ENCODE data around the gene ARPC1A. TPM values are rescaled to one million over a fixed set of nuclear protein-coding genes. Genes with fewer than 3 reads are reported as not detected.

The ARPC1A gene
- total RNA-seq, 5 donors from 2014 or later (not counting 1 experiment from before 2014, with no cell fraction given): 30.6 to 49.1 (median 40.4) TPM

DNA sequence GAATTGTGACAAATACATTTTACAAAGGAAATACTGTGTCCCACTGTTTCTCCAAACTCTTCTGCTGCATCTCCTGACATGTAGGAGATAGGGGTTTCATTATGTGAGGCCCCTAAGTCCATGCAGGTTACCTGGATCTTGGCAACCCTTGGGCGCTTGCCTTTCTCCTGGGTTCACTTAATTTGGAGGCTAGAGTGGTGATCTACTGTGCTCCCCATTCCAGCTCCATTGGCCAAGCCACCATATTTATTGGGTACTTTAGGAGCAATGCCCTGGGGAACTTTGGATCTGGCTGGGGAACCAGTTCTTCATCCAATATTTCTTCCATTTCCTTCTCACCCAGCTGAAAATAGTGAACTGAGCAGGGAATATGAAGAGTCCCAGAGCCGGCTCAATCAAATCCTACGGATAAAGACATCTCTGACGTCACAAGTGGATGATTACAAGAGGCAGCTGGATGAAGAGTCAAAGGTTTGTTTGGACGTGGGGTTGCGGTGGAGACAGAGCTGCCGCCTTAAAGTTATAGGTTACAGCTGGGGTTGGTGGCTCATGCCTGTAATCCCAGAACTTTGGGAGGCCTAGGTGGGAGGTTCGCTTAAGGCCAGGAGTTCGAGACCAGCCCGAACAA lies 34.6 kb upstream of the ARPC1A start:
- Histone ChIP-seq H3K4me1 (ENCODE audit: control insufficient read depth in 1 of 2, extremely low read depth in 1 of 2, insufficient read depth in 2 of 2, low read length in 2 of 2) (no peaks in the 10 kb centered on the region), H3K27me3 (replicated peaks in 1 of 2; ENCODE audit: control insufficient read depth in 2 of 2, extremely low read depth in 1 of 2, insufficient read depth in 2 of 2, low read length in 1 of 2) (peaks cover 0 to 2% of the 10 kb centered on the region in 2 experiments), H3K4me3 (ENCODE audit: control insufficient read depth in 1 of 2, extremely low read depth in 1 of 2, low read length in 1 of 2) (no peak overlapping the region), H3K27ac (ENCODE audit: low read length) (no peak overlapping the region), H3K36me3 (ENCODE audit: control insufficient read depth in 2 of 2, extremely low read depth in 1 of 2, insufficient read depth in 1 of 2, low read length in 1 of 2) (no peaks in the 10 kb centered on the region), H3K9me3 (no peaks in the 10 kb centered on the region)
- POLR2A ChIA-PET: no interaction called here
- no peaks in the 10 kb centered on the region for H3K36me3 Mint-ChIP-seq
- H3K27ac Mint-ChIP-seq: no peak overlapping the region
- H3K4me3 Mint-ChIP-seq: no peak overlapping the region
- DNase-seq (no peak), ATAC-seq (replicated peaks in 1 of 4) (no peak)
- no peaks in the 10 kb centered on the region for H3K9me3 Mint-ChIP-seq
- H3K4me1 Mint-ChIP-seq: no peaks in the 10 kb centered on the region
- CTCF ChIA-PET: no interaction called here
- peaks cover 0 to 2% of the 10 kb centered on the region in 2 donors for H3K27me3 Mint-ChIP-seq
- WGBS (ENCODE audit: insufficient coverage): 91% methylated on average over 3 of the region's 10 CpGs

DNA sequence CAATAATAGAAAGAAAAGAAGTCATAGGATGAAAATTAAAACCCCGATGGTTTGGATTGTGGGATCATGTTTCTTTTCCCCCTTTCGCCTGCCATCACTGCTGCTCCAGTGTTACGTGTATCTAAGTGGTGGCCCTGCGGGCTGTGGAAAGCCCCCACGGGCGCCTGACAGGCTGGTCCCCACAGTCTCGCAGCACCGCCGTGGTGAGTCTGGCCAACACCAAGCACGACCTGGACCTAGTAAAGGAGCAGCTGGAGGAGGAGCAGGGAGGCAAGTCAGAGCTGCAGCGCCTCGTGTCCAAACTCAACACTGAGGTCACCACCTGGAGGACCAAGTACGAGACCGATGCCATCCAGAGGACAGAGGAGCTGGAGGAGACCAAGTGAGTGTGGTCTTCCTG lies 33.6 kb upstream of the ARPC1A start:
- H3K4me1 Mint-ChIP-seq: no peaks in the 10 kb centered on the region
- no peak overlapping the region for H3K4me3 ChIP-seq (ENCODE audit: control insufficient read depth in 1 of 2, extremely low read depth in 1 of 2, low read length in 1 of 2)
- no peak overlapping the region for H3K27ac Mint-ChIP-seq
- no peaks in the 10 kb centered on the region for H3K9me3 Mint-ChIP-seq
- POLR2A ChIA-PET: no interaction called here
- H3K9me3 ChIP-seq: no peaks in the 10 kb centered on the region
- no peaks in the 10 kb centered on the region for H3K4me1 ChIP-seq (ENCODE audit: control insufficient read depth in 1 of 2, extremely low read depth in 1 of 2, insufficient read depth in 2 of 2, low read length in 2 of 2)
- H3K36me3 Mint-ChIP-seq: no peaks in the 10 kb centered on the region
- H3K27ac ChIP-seq (ENCODE audit: low read length): no peak overlapping the region
- no peaks in the 10 kb centered on the region for H3K36me3 ChIP-seq (ENCODE audit: control insufficient read depth in 2 of 2, extremely low read depth in 1 of 2, insufficient read depth in 1 of 2, low read length in 1 of 2)
- peaks cover 0 to 2% of the 10 kb centered on the region in 2 experiments for H3K27me3 ChIP-seq (replicated peaks in 1 of 2; ENCODE audit: control insufficient read depth in 2 of 2, extremely low read depth in 1 of 2, insufficient read depth in 2 of 2, low read length in 1 of 2)
- no peak overlapping the region for H3K4me3 Mint-ChIP-seq
- peaks cover 0 to 2% of the 10 kb centered on the region in 2 donors for H3K27me3 Mint-ChIP-seq
- no peak for ATAC-seq (replicated peaks in 1 of 4)
- 91% methylated on average over 14 of the region's 14 CpGs for WGBS (ENCODE audit: insufficient coverage)
- no peak for DNase-seq
- CTCF ChIA-PET: no interaction called here

DNA sequence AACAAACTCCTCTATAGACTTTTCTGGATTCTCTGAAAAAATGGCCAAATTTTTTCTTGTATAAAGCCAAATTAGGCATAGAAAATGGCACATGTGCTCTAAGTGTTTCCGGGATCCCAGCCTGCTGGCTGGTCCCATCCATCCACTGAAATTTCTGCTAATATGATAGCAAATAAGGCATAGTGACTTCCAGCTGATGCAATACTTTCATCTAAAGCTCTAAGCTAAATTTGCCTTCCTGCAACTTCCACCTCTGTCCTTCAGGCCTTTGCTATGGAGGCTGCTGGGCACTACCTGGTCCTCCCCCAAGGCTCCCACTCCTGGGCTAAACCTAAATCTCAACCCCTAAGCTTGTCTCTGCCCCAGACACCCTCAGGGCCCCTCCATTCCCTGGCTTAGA lies 32.5 kb upstream of the ARPC1A start:
- Mint-ChIP-seq H3K36me3 (no peaks in the 10 kb centered on the region), H3K9me3 (no peaks in the 10 kb centered on the region), H3K27ac (no peak overlapping the region), H3K27me3 (peaks cover 0 to 2% of the 10 kb centered on the region in 2 donors), H3K4me1 (no peaks in the 10 kb centered on the region), H3K4me3 (no peak overlapping the region)
- no peak overlapping the region for H3K4me3 ChIP-seq (ENCODE audit: control insufficient read depth in 1 of 2, extremely low read depth in 1 of 2, low read length in 1 of 2)
- DNase-seq: no peak
- H3K27ac ChIP-seq (ENCODE audit: low read length): no peak overlapping the region
- peaks cover 0 to 2% of the 10 kb centered on the region in 2 experiments for H3K27me3 ChIP-seq (replicated peaks in 1 of 2; ENCODE audit: control insufficient read depth in 2 of 2, extremely low read depth in 1 of 2, insufficient read depth in 2 of 2, low read length in 1 of 2)
- H3K4me1 ChIP-seq (ENCODE audit: control insufficient read depth in 1 of 2, extremely low read depth in 1 of 2, insufficient read depth in 2 of 2, low read length in 2 of 2): no peaks in the 10 kb centered on the region
- H3K36me3 ChIP-seq (ENCODE audit: control insufficient read depth in 2 of 2, extremely low read depth in 1 of 2, insufficient read depth in 1 of 2, low read length in 1 of 2): no peaks in the 10 kb centered on the region
- POLR2A ChIA-PET: no interaction called here
- no peaks in the 10 kb centered on the region for H3K9me3 ChIP-seq
- whole genome bisulfite sequencing (ENCODE audit: insufficient coverage): 100% methylated on average over 1 of the region's 1 CpG
- CTCF ChIA-PET: no interaction called here
- no peak for ATAC-seq (replicated peaks in 1 of 4)

DNA sequence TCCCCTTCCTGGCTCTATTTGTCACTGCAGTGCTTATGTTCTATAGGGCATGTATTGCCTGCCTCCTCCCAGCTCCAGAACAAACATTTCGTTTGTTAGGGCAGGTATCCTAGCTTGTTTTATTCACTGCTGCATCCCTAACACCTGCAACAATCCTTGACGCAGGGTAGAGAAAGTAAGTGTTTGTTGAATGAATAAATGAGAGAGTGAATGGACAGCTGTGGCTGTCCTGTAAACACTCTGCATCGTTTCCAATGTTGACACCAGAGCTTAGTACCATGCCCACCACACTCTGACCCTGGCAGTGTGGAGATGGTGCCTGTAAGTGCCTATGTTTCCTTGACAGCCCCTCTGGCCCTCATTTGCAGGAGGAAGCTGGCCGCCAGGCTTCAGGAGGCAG lies 32.0 kb upstream of the ARPC1A start:
- ChIA-PET CTCF (no interaction called here), POLR2A (no interaction called here)
- Mint-ChIP-seq H3K4me3 (no peak overlapping the region), H3K4me1 (no peaks in the 10 kb centered on the region), H3K27me3 (peaks cover 0 to 2% of the 10 kb centered on the region in 2 donors), H3K9me3 (no peaks in the 10 kb centered on the region), H3K36me3 (no peaks in the 10 kb centered on the region), H3K27ac (no peak overlapping the region)
- Histone ChIP-seq H3K36me3 (ENCODE audit: control insufficient read depth in 2 of 2, extremely low read depth in 1 of 2, insufficient read depth in 1 of 2, low read length in 1 of 2) (no peaks in the 10 kb centered on the region), H3K4me1 (ENCODE audit: control insufficient read depth in 1 of 2, extremely low read depth in 1 of 2, insufficient read depth in 2 of 2, low read length in 2 of 2) (no peaks in the 10 kb centered on the region), H3K27me3 (replicated peaks in 1 of 2; ENCODE audit: control insufficient read depth in 2 of 2, extremely low read depth in 1 of 2, insufficient read depth in 2 of 2, low read length in 1 of 2) (peaks cover 0 to 2% of the 10 kb centered on the region in 2 experiments), H3K9me3 (no peaks in the 10 kb centered on the region), H3K27ac (ENCODE audit: low read length) (no peak overlapping the region), H3K4me3 (ENCODE audit: control insufficient read depth in 1 of 2, extremely low read depth in 1 of 2, low read length in 1 of 2) (no peak overlapping the region)
- no peak for DNase-seq
- no peak for ATAC-seq (replicated peaks in 1 of 4)
- WGBS (ENCODE audit: insufficient coverage): 56% methylated on average over 2 of the region's 4 CpGs

DNA sequence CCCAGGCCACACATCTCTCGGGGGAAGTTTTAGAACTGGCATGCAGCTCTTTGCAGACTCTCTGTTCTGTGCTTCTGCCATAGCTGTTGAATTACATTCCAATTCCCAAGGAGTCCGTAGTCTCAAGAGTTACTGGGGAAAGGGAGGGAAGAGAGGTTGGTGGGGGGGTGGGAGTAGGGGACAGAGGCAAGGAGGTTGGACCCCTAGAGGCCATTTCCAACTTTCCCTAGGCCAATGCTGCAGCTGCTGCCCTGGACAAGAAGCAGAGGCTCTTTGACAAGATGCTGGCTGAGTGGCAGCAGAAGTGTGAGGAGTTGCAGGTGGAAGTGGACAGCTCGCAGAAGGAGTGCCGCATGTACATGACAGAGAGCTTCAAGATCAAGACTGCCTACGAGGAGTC lies 29.2 kb upstream of the ARPC1A start:
- no peak for ATAC-seq (replicated peaks in 1 of 4)
- POLR2A ChIA-PET: no interaction called here
- Mint-ChIP-seq H3K9me3 (no peaks in the 10 kb centered on the region), H3K27me3 (peaks cover 0 to 2% of the 10 kb centered on the region in 2 donors), H3K36me3 (no peaks in the 10 kb centered on the region), H3K27ac (no peak overlapping the region), H3K4me1 (no peaks in the 10 kb centered on the region), H3K4me3 (no peak overlapping the region)
- Histone ChIP-seq H3K4me1 (ENCODE audit: control insufficient read depth in 1 of 2, extremely low read depth in 1 of 2, insufficient read depth in 2 of 2, low read length in 2 of 2) (no peaks in the 10 kb centered on the region), H3K27ac (ENCODE audit: low read length) (no peak overlapping the region), H3K4me3 (ENCODE audit: control insufficient read depth in 1 of 2, extremely low read depth in 1 of 2, low read length in 1 of 2) (no peak overlapping the region), H3K9me3 (no peaks in the 10 kb centered on the region), H3K27me3 (replicated peaks in 1 of 2; ENCODE audit: control insufficient read depth in 2 of 2, extremely low read depth in 1 of 2, insufficient read depth in 2 of 2, low read length in 1 of 2) (no peaks in the 10 kb centered on the region), H3K36me3 (ENCODE audit: control insufficient read depth in 2 of 2, extremely low read depth in 1 of 2, insufficient read depth in 1 of 2, low read length in 1 of 2) (no peaks in the 10 kb centered on the region)
- no peak for DNase-seq
- CTCF ChIA-PET: interaction anchor here in 1 of 2 donors (0.6 to 0.7 kb wide), 3 partner anchors 10 to 461 kb away, joined by 3 to 8 read pairs (median 5); no protein-coding TSS in a partner anchor
- WGBS (ENCODE audit: insufficient coverage): 95% methylated on average over 4 of the region's 5 CpGs

DNA sequence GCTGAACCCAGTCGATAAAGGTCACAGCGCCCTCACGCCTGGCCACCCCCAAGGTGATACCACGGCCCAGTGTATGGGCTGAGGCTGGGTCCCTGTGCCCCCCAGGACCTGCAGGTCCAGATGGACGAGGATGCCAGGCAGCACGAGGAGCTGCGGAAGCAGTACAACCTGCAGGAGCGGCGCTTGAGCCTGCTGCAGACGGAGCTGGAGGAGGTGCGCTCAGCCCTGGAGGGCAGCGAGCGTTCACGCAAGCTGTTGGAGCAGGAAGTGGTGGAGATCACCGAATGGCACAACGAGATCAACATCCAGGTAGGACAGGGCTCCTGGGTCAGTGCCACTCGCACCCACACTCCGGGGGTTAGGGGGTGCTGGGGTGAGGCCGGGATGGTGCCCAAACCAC lies 24.2 kb upstream of the ARPC1A start:
- H3K27ac Mint-ChIP-seq: no peak overlapping the region
- no peaks in the 10 kb centered on the region for H3K27me3 Mint-ChIP-seq
- ChIA-PET CTCF (no interaction called here), POLR2A (no interaction called here)
- H3K4me3 ChIP-seq (ENCODE audit: control insufficient read depth in 1 of 2, extremely low read depth in 1 of 2, low read length in 1 of 2): no peak overlapping the region
- H3K9me3 Mint-ChIP-seq: no peaks in the 10 kb centered on the region
- H3K36me3 Mint-ChIP-seq: no peaks in the 10 kb centered on the region
- DNase-seq: no peak
- no peaks in the 10 kb centered on the region for H3K4me1 Mint-ChIP-seq
- 81% methylated on average over 16 of the region's 19 CpGs for WGBS (ENCODE audit: insufficient coverage)
- H3K4me3 Mint-ChIP-seq: no peak overlapping the region
- no peaks in the 10 kb centered on the region for H3K9me3 ChIP-seq
- H3K4me1 ChIP-seq (ENCODE audit: control insufficient read depth in 1 of 2, extremely low read depth in 1 of 2, insufficient read depth in 2 of 2, low read length in 2 of 2): no peaks in the 10 kb centered on the region
- no peak for ATAC-seq (replicated peaks in 1 of 4)
- no peak overlapping the region for H3K27ac ChIP-seq (ENCODE audit: low read length)
- H3K27me3 ChIP-seq (replicated peaks in 1 of 2; ENCODE audit: control insufficient read depth in 2 of 2, extremely low read depth in 1 of 2, insufficient read depth in 2 of 2, low read length in 1 of 2): peaks cover 0 to 5% of the 10 kb centered on the region in 2 experiments
- no peaks in the 10 kb centered on the region for H3K36me3 ChIP-seq (ENCODE audit: control insufficient read depth in 2 of 2, extremely low read depth in 1 of 2, insufficient read depth in 1 of 2, low read length in 1 of 2)
